SHP77 treated with DMSO at 0.1 percent for 48 hours (cell line): ENCODE results near the gene GNB2.
"Not testable (repeated sequence)": the region's sequence is repeated elsewhere in the genome, so short reads cannot be mapped to it uniquely, and the experiment has no call there.

Experiments used
- DNase-seq: peaks from one replicate; lab custom pipeline; 2025; lab: John Stamatoyannopoulos, UW

The GNB2 gene

GRCh38 chr7:100673302-100673941 lies at the start of gene GNB2:
Gene GNB2 (plus strand): TSS chr7:100673740. CDS start chr7:100676266, 2,526 bp downstream.
- peak; percentile 85 for DNase-seq

DNA sequence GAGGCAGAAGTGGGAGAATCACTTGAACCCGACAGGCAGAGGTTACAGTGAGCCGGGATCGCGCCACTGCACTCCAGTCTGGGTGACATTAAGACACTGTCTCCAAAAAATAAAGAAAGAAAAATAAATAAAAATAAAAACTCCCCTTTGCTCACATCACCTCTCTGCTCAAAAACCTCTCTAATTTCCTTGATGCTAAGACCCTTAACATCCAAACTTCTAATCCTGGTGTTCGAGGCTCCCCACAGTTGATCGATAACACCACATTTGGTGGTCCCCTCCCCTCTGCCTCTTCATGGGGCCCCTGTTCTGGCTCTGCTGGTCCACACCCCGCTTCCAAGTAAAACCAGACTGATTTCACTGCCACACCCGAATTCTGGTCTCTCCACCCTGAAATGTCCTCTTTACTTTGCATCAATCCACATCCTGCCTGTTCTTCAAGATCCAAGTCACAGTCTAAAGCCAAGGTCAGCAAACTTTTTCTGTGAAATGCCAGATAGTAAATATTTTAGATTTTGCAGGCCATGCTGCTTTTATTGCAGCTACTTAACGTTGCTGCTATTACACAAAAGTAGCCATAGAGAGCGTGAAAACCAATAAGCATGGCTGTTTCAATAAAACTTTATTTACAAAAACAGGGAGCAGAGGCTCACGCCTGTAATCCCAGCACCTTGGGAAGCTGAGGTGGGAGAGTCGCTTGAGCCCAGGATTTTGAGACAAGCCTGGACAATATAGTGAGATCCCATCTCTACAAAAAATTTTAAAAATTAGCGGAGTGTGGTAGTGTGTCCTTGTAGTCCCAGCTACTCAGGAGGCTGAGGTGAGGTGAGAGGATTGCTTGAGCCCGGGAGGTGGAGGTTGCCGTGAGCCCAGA lies 49.4 kb upstream of the GNB2 start:
- no peak for DNase-seq

DNA sequence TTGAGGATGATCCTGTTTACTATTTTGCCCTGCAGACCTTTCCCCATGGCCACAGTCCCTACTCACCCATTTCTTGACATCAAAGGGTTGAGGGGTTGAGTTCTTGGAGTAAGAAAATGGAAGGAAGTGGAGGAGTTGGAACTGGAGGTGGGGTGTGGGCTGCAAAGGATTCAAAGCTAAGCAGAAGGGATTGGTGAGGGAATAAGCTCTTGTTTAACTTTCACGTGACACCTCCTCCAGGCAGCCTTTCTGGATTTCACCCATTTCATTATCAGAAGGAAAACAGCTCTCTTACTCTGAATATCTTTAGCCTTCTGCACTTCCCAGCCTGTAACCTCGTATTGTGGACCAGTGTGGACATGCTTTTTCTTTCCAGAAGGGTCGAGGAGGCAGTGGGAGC lies 47.5 kb upstream of the GNB2 start:
- DNase-seq: no peak

DNA sequence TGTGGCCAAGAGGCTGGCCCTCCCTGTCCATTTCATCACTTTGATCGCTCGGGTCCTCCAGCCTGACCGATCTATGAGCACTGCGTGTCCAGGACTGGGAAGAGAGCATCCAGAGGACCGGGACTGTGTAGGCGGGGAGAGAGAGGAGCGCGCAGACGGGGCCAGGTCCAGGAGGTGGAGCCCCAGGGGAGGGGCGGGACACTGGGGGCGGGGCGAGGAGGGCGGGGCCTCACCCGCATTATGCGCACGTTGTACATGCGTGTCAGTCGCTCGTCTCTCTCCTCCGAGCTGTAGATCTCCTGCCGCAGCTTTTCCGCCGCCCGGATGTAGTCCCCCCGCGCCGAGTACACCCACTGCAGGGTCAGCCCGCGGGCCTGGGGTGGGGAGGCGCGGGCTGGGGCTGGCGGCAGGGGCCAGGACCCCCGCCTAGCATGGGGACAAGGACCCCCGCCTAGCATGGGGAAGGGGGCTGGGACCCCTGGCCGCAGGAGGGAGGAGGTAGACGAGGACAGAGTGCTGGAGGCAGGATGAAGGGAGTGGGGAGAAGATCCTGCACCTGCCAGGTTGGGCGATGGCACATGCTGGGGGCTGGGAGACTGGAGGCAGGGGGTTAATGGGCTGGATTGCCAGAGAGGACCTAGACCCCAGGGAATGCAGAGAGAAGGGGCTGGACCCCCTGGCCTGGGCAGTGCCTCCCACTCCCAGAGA lies 46.9 kb upstream of the GNB2 start:
- DNase-seq: peak; percentile 68

DNA sequence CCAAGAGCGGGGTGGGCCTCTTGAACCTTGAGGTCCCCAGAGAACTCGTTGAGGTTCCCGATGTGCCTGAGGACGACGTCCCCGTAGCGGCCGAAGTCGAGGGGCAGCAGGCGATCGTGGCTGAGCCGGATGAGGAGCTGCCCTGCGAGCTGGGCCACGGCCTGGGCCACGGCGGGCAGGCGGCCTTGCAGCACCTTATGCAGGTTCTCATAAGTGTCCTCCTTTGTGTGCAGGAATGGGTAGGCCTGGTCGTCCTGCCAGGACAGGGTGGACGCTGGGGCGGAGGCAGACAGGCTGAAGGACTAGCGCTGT lies 46.3 kb upstream of the GNB2 start:
- DNase-seq: no peak

DNA sequence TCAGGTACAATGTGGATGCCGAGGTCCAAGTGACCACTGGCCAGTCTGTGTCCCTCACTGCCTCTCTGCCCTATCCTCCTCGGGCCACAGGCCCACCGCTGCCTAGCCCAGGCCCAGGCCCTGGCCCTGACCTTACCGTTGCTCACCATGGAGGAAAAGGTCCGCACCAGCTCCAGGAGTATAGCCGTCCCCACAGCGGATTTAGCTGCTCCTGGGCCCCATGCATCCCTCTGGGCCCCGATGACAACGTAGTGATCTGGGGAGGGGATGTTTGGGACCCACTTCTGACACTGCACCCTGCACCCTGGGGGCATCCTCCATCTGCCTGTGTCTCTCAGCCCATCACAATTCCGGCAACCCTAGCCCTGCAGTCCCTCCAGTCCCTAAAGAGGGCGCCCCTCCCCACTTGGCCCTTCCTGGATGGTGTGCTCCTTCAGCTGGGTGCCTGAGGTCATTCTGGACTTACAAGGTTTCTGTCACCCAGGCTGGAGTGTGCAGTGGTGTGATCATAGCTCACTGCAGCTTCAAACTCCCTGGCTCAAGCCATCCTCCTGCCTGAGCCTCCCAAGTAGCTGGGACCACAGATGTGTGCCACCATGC lies 44.3 kb upstream of the GNB2 start:
- DNase-seq: no peak

- no peak for DNase-seq
Measured at GRCh38 chr7:100630066-100630465, 43.5 kb upstream of the GNB2 start.

DNA sequence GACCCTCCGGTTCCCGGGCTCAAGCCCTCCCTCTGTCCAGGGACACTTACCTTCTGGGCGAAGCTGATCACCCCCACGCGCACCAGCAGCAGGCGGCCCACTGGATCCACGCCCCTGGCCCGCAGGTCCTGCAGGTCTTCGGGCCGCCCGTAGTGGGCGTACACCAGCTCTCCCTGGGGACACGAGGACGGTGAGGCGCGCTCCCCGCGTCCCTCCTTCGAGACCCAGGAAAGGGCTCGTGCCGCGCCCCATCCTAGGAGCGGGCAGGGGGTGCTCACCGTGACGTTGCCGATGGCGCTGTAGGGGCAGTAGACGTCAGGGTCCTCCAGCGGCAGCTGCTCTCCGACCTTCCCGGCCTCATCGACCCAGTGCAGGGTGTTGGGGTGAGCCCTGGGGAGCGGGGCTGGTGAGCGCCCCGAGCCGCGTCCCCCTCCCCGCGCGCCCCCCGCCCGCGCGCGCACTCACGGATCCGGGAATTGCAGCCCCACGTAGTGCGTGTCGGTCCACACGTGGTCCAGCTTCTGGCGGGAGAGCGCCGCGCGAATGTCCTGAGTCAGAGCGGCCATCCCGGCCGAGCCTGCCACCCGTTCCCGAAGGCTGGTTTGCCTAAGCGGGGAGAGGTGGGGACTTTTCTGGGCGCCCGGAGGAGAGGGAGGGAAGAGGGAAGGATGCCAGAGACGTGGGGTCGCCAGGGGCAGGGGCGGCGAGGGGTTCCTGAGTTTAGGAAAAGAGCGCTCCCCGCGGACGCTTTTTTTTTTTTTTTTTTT lies 40.4 kb upstream of the GNB2 start:
- DNase-seq: no peak

DNA sequence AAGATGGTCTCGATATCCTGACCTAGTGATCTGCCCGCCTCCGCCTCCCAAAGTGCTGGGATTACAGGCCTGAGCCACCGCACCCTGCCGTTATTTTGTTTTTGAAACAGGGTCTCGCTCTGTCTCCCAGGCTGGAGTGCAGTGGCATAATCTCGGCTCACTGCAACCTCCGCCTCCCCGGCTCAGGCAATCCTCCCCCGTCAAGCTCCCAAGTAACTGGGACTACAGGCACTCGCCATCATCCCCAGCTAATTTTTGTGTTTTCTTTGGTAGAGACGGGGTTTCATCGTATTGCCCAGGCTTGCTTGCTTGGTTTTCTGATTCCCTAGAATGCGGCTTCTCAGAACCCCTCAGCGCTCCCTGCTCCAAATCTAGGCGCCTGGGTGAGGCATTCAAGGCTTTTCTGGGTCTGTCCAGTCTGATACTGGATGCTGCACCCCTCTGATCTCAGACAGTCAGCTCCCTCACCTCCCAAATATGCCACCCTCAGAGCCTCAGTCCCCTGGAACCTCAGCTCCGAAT lies 33.5 kb upstream of the GNB2 start:
- no peak for DNase-seq

DNA sequence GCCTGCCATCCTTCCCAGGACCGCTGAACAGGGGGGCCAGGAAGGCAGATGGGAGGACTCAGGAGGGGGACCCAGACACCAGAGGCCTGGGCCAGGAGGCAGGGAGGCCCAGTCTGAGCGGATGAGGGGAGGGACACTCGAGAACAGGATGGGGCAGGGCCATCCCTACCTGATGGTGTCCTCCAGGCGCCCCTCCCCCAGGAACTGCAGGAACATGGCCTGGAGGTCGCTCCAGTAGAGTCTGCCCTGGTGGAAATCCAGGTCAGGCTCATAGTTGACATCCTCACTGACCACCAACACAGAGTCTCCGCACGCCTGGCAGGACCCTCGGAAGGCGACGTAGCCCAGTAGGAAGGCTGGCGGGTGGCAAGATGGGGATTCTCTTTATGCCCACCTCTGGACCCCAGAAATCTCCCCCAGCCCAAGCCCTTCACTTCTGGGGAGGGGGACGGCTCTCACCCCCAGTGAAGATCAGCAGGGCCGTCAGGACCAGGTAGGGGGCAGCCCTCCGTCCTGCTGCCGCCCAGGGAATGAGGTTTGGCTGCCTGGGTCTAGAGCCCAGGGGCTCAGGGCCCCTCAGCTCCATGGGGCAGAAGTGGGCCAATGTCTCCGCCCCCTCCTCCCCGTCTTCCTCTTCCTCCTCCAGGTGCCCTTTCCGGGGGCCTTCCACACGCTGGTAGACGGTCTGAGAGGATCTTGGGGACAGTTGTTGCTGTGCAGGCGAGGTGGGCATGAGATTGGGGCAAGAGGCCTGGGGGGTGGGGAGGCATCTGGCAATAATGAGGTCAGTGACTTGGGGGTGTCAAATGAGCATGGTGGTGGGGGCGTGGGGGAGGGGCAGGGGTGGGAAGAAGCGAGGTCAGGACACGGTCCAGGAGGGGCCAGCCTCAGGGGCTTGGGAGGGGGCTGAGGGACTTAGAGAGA lies 32.8 kb upstream of the GNB2 start:
- no peak for DNase-seq

DNA sequence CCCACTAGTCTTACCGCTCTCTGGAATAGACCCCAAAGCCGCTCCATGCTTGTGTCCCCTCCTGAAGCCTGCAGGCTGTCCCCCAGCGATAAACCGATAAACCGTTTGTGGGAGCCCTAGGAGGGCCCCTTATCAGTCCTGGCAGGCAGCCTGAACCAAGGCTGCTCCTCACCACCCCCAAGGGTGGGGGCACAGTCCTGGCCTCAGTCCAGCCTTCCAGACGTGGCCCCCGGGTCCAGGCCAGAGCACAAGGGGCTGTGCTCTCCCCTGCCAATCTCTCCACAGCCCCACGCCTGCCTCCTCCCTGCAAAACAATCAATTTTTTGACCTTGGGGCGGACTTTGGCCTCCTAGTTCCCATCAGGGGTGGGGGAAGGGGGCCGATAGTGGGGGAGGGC lies 32.1 kb upstream of the GNB2 start, which contains the start of gene TFR2:
TSS of gene TFR2 (minus strand) at position 90 of the 397 bp plus-strand sequence. CDS start at position 47, 43 bp downstream.
- no peak for DNase-seq

GRCh38 chr7:100641860-100642533 lies 31.5 kb upstream of the GNB2 start:
- DNase-seq: no peak

DNA sequence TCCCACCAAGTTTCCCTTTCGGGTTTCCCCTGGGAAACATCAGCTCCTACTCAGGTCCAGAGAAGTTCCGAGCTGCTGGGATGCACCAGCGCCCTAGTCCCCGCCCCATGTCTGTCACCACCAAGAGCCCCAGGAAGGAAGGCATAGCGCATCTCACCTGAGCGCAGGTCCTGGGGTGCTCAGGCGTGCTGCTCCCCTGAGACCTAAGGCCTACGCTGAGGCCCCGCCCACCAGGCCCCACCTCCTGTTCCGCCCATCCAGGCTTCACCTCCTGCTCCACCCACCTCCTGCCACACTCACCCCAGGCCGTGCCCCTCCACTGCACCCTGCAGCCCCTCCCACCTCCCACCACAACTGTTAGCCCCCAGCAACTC lies 31.0 kb upstream of the GNB2 start:
- no peak for DNase-seq

DNA sequence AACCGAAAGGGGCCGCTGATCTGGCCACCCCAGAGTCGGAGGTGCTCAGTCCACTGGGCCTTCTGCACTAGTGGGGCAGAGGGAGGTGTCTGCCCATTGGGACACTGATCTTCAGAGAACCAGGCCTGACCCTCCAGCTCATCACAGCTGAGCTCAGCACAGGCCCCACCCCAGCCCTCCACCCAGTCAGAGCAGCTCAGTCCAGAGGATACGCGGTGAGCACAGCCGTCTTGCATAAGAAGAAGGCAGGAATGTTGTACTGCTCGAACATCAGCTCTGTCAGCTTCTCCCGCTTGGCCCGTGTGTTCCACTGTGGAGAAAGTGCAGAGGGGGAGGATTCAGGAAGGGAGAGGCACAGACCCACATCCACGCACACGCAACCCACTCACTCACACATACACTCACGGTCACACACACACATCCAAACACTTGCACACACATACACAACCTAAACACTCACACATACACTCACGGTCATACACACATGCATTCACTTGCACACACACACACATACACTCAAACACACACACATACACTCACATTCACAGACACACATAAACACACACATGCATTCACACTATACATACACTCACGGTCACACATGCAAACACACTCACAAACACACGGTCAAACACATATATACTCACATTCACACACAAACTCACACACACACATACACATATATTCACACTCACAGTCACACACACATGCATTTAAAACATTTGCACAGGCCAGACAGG lies 23.5 kb upstream of the GNB2 start:
- no peak for DNase-seq

DNA sequence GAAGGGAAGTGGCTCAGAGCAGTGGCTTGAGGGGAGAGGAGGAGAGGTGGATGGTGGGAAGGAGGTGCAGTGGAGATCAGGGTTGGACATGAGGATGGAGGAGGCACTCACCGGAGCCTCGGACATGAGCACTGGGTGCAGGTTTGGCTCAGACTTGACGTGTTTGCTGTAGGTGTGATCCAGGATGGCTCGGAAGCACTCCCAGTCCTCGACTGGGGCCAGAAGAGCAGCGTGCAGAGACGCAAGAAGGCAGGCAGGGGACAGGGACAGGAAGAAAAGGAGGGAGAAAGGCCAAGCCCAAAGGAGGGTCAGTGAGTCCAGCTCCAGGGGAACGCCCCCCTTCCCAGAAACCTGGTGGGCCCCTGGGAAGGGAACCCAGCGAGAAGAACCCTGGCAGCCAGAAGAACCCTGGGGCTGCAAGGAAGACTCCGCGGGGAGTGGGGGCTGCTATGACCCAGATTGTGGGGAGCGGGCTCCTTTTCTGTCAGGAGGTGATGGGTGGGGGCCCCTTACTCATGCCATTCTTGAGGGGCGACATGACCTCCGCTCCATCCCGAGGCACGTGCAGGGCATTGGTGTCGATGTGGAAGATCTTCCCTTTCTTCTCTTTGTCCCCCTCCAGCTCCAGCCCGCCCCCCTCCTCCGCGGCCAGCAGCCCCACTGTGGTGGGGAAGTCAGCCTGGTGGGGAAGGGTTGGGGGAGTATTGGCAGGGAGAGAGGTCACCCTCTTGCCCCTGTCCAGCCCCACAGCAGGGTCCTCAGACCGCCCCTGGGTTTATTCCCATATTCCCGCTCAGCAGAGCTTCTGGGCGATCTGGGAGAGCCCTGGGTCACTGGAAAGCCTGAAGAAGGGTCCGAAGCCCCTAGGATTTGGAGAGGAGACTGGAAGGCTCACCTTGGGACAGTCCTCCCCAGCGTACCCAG lies 18.4 kb upstream of the GNB2 start:
- DNase-seq: no peak

DNA sequence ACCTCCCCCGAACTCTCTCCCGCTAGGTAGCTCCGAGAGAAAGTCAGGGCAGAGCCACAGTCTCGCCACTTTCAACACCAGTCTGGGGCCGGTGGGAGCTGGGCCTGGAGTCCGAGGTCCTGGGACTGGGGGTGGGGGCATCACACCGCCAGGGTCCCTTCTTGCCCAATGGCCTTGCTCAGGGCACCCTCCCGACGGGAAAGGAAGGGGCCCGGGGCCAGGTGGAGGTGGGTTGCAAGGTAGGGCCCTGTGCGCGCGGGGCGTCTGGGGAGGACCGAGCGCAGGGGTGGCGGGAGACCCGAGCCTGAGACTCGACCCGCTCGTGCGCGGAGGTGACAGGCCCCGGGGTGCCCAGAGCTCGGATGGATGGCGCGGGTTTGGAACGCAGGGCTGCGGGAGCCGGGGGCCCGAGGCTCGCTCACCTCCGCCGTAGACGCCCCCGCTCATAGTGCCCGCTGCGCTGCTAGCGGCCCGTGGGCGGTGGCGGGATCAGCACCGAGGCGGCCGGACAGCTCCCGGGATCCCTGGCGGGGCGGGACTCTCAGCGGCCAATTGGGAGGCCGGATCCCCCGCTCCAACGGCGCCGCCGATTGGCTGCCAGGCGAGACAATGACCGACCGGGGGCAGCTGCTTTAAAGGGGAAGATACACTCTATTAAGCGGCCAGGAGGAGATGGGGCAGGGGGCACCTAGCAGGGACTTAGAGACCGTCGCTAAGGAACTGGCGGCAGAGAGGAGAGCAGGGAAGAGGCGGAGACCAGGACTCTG lies 17.4 kb upstream of the GNB2 start, which contains the start of gene ACTL6B:
TSS of gene ACTL6B (minus strand) at position 541 of the 767 bp plus-strand sequence. CDS start at position 447, 94 bp downstream.
- DNase-seq: peak; percentile 68

DNA sequence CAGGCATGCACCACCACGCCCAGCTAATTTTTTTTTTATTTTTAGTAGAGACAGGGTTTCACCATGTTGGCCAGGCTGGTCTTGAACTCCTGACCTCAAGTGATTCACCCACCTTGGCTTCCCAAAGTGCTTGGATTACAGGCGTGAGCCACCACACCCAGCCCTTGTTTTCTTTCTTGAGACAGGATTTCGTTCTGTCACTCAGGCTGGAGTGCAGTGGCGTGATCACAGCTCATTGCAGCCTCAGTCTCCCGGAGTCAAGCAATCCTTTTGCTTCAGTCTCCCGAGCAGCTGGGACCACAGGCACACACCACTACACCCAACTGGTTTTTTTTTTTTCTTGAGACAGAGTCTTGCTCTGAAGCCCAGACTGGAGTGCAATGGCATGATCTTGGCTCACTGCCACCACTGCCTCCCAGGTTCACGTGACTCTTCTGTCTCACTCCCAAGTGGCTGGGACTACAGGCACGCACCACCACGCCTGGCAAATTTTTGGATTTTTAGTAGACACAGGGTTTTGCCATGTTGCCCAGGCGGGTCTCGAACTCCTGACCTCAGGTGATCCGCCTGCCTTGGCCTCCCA lies 11.3 kb upstream of the GNB2 start:
- DNase-seq: not testable (repeated sequence)
